HEK293 (cell line): ENCODE measurements around the gene CREB5.

Experiments
- CTCF ChIA-PET: fragments of 350-600 bp; formaldehyde crosslinking; extraction: SDS; loops from one replicate; lab custom pipeline; 2021; ENCODE audit warnings: antibody characterized with exemption; lab: Yijun Ruan, JAX
- POLR2A ChIA-PET: fragments of 300-600 bp; formaldehyde crosslinking; extraction: SDS; loops from one replicate; lab custom pipeline; 2020; ENCODE audit warnings: antibody characterized with exemption, inconsistent platforms; lab: Yijun Ruan, JAX
- H3K27ac ChIP-seq: fragments of 200-500 bp; sonication (Bioruptor generic); 2 replicates; pipeline ENCODE4 v1.5.1; 2014; ENCODE audit warnings: low read depth, low read length, control low read depth, inconsistent platforms; ENCODE audit errors: extremely low read depth
- H3K36me3 ChIP-seq, 2 experiments: fragments of 200-500 bp in 1 of 2; sonication (Bioruptor generic) in 1 of 2; 1 replicate in 1 of 2; 2 replicates in 1 of 2; pipeline ENCODE4 v1.5.1; 2014 to 2017; ENCODE audit warnings: inconsistent platforms in 2 of 2, low read length in 2 of 2; ENCODE audit not compliant: control insufficient read depth in 2 of 2, insufficient read depth in 1 of 2
- H3K4me1 ChIP-seq: fragments of 200-500 bp; sonication (Bioruptor generic); 2 replicates; pipeline ENCODE4 v1.5.1; 2014; ENCODE audit warnings: mild to moderate bottlenecking, low read length, inconsistent platforms; ENCODE audit not compliant: control insufficient read depth, insufficient read depth
- H3K4me3 ChIP-seq: 2 replicates; pipeline ENCODE4 v1.5.1; 2011; ENCODE audit warnings: low read depth, mild to moderate bottlenecking, control low read depth, low read length, moderate library complexity
- H3K9me3 ChIP-seq: fragments of 200-500 bp; sonication (Bioruptor generic); 2 replicates; pipeline ENCODE4 v1.5.1; 2014; ENCODE audit warnings: low read depth, low read length, inconsistent platforms; ENCODE audit not compliant: control insufficient read depth, insufficient read depth
- BCL11B ChIP-seq: fragments of 450-650 bp; formaldehyde crosslinking; IDR thresholded peaks from 2 replicates; pipeline ENCODE4 v1.5.1; 2016; ENCODE audit warnings: low read depth, missing biosample characterization, missing genetic modification characterization
- GLIS1 ChIP-seq: fragments of 450-650 bp; formaldehyde crosslinking; IDR thresholded peaks from 2 replicates; pipeline ENCODE4 v1.5.1; 2016; ENCODE audit warnings: missing biosample characterization, missing genetic modification characterization
- IKZF3 ChIP-seq: fragments of 450-650 bp; IDR thresholded peaks from 2 replicates; pipeline ENCODE4 v1.5.0; 2018; ENCODE audit warnings: missing biosample characterization, mild to moderate bottlenecking, missing genetic modification characterization, moderate library complexity
- KLF9 ChIP-seq: fragments of 450-650 bp; formaldehyde crosslinking; IDR thresholded peaks from 2 replicates; pipeline ENCODE4 v1.5.1; 2016; ENCODE audit warnings: missing biosample characterization, missing genetic modification characterization, low read depth
- MZF1 ChIP-seq: fragments of 450-650 bp; formaldehyde crosslinking; IDR thresholded peaks from 2 replicates; pipeline ENCODE4 v1.5.1; 2017; ENCODE audit warnings: missing biosample characterization, missing genetic modification characterization, borderline replicate concordance
- OSR2 ChIP-seq: fragments of 450-650 bp; formaldehyde crosslinking; IDR thresholded peaks from 2 replicates; pipeline ENCODE4 v1.5.1; 2016; ENCODE audit warnings: missing biosample characterization, missing genetic modification characterization
- PRDM6 ChIP-seq: fragments of 450-650 bp; formaldehyde crosslinking; IDR thresholded peaks from 2 replicates; pipeline ENCODE4 v1.5.1; 2017; ENCODE audit warnings: missing biosample characterization, missing genetic modification characterization
- SP7 ChIP-seq: fragments of 450-650 bp; formaldehyde crosslinking; IDR thresholded peaks from 2 replicates; pipeline ENCODE4 v1.5.1; 2016; ENCODE audit warnings: missing biosample characterization, missing genetic modification characterization
- YY1 ChIP-seq: fragments of 450-650 bp; formaldehyde crosslinking; IDR thresholded peaks from 2 replicates; pipeline ENCODE4 v1.5.1; 2018; ENCODE audit warnings: missing biosample characterization, missing genetic modification characterization
- ZBTB17 ChIP-seq: fragments of 450-650 bp; formaldehyde crosslinking; IDR thresholded peaks from 2 replicates; pipeline ENCODE4 v1.5.1; 2016; ENCODE audit warnings: missing biosample characterization, missing genetic modification characterization
- ZBTB20 ChIP-seq: fragments of 450-650 bp; formaldehyde crosslinking; IDR thresholded peaks from 2 replicates; pipeline ENCODE4 v1.5.1; 2016; ENCODE audit warnings: missing biosample characterization, missing genetic modification characterization
- ZBTB21 ChIP-seq: fragments of 450-650 bp; formaldehyde crosslinking; IDR thresholded peaks from 2 replicates; pipeline ENCODE4 v1.5.1; 2017; ENCODE audit warnings: missing biosample characterization, missing genetic modification characterization
- ZBTB44 ChIP-seq: fragments of 450-650 bp; IDR thresholded peaks from 2 replicates; pipeline ENCODE4 v1.5.1; 2018; ENCODE audit warnings: missing biosample characterization, mild to moderate bottlenecking, missing genetic modification characterization
- ZBTB48 ChIP-seq: fragments of 450-650 bp; formaldehyde crosslinking; IDR thresholded peaks from 2 replicates; pipeline ENCODE4 v1.5.1; 2016; ENCODE audit warnings: missing biosample characterization, missing genetic modification characterization
- ZBTB8A ChIP-seq: fragments of 450-650 bp; formaldehyde crosslinking; IDR thresholded peaks from 2 replicates; pipeline ENCODE4 v1.5.1; 2016; ENCODE audit warnings: missing biosample characterization, missing genetic modification characterization
- ZEB2 ChIP-seq: fragments of 450-650 bp; formaldehyde crosslinking; IDR thresholded peaks from 2 replicates; pipeline ENCODE4 v1.5.1; 2016; ENCODE audit warnings: missing biosample characterization, missing genetic modification characterization
- ZIC2 ChIP-seq: fragments of 450-650 bp; formaldehyde crosslinking; IDR thresholded peaks from 2 replicates; pipeline ENCODE4 v1.5.1; 2016; ENCODE audit warnings: missing biosample characterization, missing genetic modification characterization
- ZNF10 ChIP-seq: fragments of 450-650 bp; formaldehyde crosslinking; IDR thresholded peaks from 2 replicates; pipeline ENCODE4 v1.5.1; 2017; ENCODE audit warnings: missing biosample characterization, missing genetic modification characterization
- ZNF174 ChIP-seq: fragments of 450-650 bp; formaldehyde crosslinking; IDR thresholded peaks from 2 replicates; pipeline ENCODE4 v1.5.0; 2017; ENCODE audit warnings: missing biosample characterization, mild to moderate bottlenecking, missing genetic modification characterization
- ZNF18 ChIP-seq: fragments of 450-650 bp; formaldehyde crosslinking; IDR thresholded peaks from 2 replicates; pipeline ENCODE4 v1.5.1; 2016; ENCODE audit warnings: missing biosample characterization, missing genetic modification characterization
- ZNF335 ChIP-seq: fragments of 450-650 bp; formaldehyde crosslinking; conservative IDR thresholded peaks from 2 replicates; pipeline ENCODE4 v1.5.1; 2016; ENCODE audit warnings: missing biosample characterization, missing genetic modification characterization
- ZNF362 ChIP-seq: fragments of 450-650 bp; formaldehyde crosslinking; IDR thresholded peaks from 2 replicates; pipeline ENCODE4 v1.5.1; 2016; ENCODE audit warnings: missing biosample characterization, missing genetic modification characterization
- ZNF529 ChIP-seq: fragments of 450-650 bp; formaldehyde crosslinking; IDR thresholded peaks from 2 replicates; pipeline ENCODE4 v1.5.1; 2017; ENCODE audit warnings: missing genetic modification characterization, missing biosample characterization; ENCODE audit not compliant: insufficient replicate concordance
- ZNF530 ChIP-seq: fragments of 450-650 bp; formaldehyde crosslinking; IDR thresholded peaks from 2 replicates; pipeline ENCODE4 v1.5.1; 2016; ENCODE audit warnings: low read depth, missing biosample characterization, missing genetic modification characterization
- ZNF544 ChIP-seq: fragments of 450-650 bp; formaldehyde crosslinking; IDR thresholded peaks from 2 replicates; pipeline ENCODE4 v1.5.0; 2017; ENCODE audit warnings: missing biosample characterization, missing genetic modification characterization
- ZNF629 ChIP-seq: fragments of 450-650 bp; formaldehyde crosslinking; IDR thresholded peaks from 2 replicates; pipeline ENCODE4 v1.5.1; 2017; ENCODE audit warnings: missing biosample characterization, missing genetic modification characterization
- ZNF768 ChIP-seq: fragments of 450-650 bp; formaldehyde crosslinking; IDR thresholded peaks from 2 replicates; pipeline ENCODE4 v1.5.1; 2018; ENCODE audit warnings: missing biosample characterization, mild to moderate bottlenecking, missing genetic modification characterization
- ZNF776 ChIP-seq: fragments of 450-650 bp; formaldehyde crosslinking; IDR thresholded peaks from 2 replicates; pipeline ENCODE4 v1.5.0; 2017; ENCODE audit warnings: missing biosample characterization, missing genetic modification characterization, borderline replicate concordance
- ZNF843 ChIP-seq: fragments of 450-650 bp; formaldehyde crosslinking; IDR thresholded peaks from 2 replicates; pipeline ENCODE4 v1.5.1; 2016; ENCODE audit warnings: missing biosample characterization, missing genetic modification characterization
- ZSCAN16 ChIP-seq: fragments of 450-650 bp; formaldehyde crosslinking; IDR thresholded peaks from 2 replicates; pipeline ENCODE4 v1.5.1; 2016; ENCODE audit warnings: missing biosample characterization, missing genetic modification characterization

CREB5 gene

GRCh38 chr7:28698840-28699239, 286.5 kb downstream of the CREB5 start (continued):
- TF ChIP-seq ZBTB44 (tag by site-specific recombination) (no peak), YY1 (tag by site-specific recombination) (no peak), ZNF335 (tag by site-specific recombination) (no peak), PRDM6 (tag by site-specific recombination) (peak; percentile 63; the same call in 1 of the 2 replicates), ZNF776 (tag by site-specific recombination) (no peak)

GRCh38 chr7:28700096-28700495, 287.8 kb downstream of the CREB5 start:
- TF ChIP-seq ZBTB48 (no peak), ZNF18 (tag by site-specific recombination) (no peak), ZBTB20 (tag by site-specific recombination) (peak; percentile 63; the same call in 1 of the 2 replicates), ZNF544 (tag by site-specific recombination) (no peak), ZIC2 (no peak), IKZF3 (tag by site-specific recombination) (no peak), ZEB2 (tag by site-specific recombination) (no peak), ZNF768 (tag by site-specific recombination) (no peak), KLF9 (no peak), GLIS1 (tag by site-specific recombination) (peak; percentile 17), ZNF843 (0 out of 2 replicates have a peak, but pooled peaks have one; percentile 11), ZNF629 (tag by site-specific recombination) (no peak), ZNF362 (tag by site-specific recombination) (no peak)
- Histone ChIP-seq H3K4me3 (no peak overlapping the region), H3K4me1 (peaks cover 14% of the 10 kb centered on the region), H3K9me3 (no peaks in the 10 kb centered on the region), H3K27ac (peak overlapping the region; percentile 52; the same call in 1 of the 2 replicates), H3K36me3 (no peaks in the 10 kb centered on the region)
- ChIA-PET CTCF (interaction anchor here (1.4 kb wide), 1 partner anchor 13 kb away, joined by 3 read pairs; no protein-coding TSS in a partner anchor), POLR2A (interaction anchor here (1.3 kb wide), 1 partner anchor 14 kb away, joined by 4 read pairs; no protein-coding TSS in a partner anchor)

GRCh38 chr7:28700790-28701203, 288.5 kb downstream of the CREB5 start:
- H3K4me1 ChIP-seq = peaks cover 18% of the 10 kb centered on the region
- no peak overlapping the region for H3K4me3 ChIP-seq
- ChIA-PET POLR2A (interaction anchor here (1.3 kb wide), 1 partner anchor 15 kb away, joined by 4 read pairs; no protein-coding TSS in a partner anchor), CTCF (interaction anchor here (0.6 to 1.4 kb wide), 2 partner anchors 13 to 14 kb away, joined by 3 read pairs; no protein-coding TSS in a partner anchor)
- H3K27ac ChIP-seq = peak overlapping the region; percentile 52
- H3K36me3 ChIP-seq = no peaks in the 10 kb centered on the region
- no peaks in the 10 kb centered on the region for H3K9me3 ChIP-seq
- TF ChIP-seq ZNF529 (tag by site-specific recombination) = no peak
- 0 out of 2 replicates have a peak, but pooled peaks have one; percentile 53 for TF ChIP-seq ZSCAN16 (tag by site-specific recombination)
- TF ChIP-seq ZNF530 = no peak
- 0 out of 2 replicates have a peak, but pooled peaks have one; percentile 43 for TF ChIP-seq ZNF10 (tag by site-specific recombination)
- TF ChIP-seq ZBTB21 (tag by site-specific recombination) = no peak
- no peak for TF ChIP-seq ZNF174
- 0 out of 2 replicates have a peak, but pooled peaks have one; percentile 5 for TF ChIP-seq ZBTB17
- TF ChIP-seq MZF1 (tag by site-specific recombination) = peak; percentile 89; the same call in 1 of the 2 replicates
- peak; percentile 61; the same call in 1 of the 2 replicates for TF ChIP-seq ZNF629 (tag by site-specific recombination)
- TF ChIP-seq BCL11B = no peak
- peak; percentile 82 for TF ChIP-seq SP7 (tag by site-specific recombination)
- TF ChIP-seq ZBTB8A (tag by site-specific recombination) = peak; percentile 28; the same call in 1 of the 2 replicates
- peak; percentile 95 for TF ChIP-seq OSR2 (tag by site-specific recombination)
